ENCODE results near the gene ZDHHC19. TPM values are rescaled to one million over a fixed set of nuclear protein-coding genes. Genes with fewer than 3 reads are reported as not detected.
"Not testable (repeated sequence)": the region's sequence is repeated elsewhere in the genome, so short reads cannot be mapped to it uniquely, and the experiment has no call there.

Gene ZDHHC19
- polyA plus RNA-seq (2012; ENCODE audit: missing spikeins) = not detected

GRCh38 chr3:196210673-196211556 lies at the start of gene ZDHHC19:
Gene ZDHHC19, minus strand, starts transcription at chr3:196211400. Its CDS starts 85 bp downstream, at chr3:196211315.
- no peak for TF ChIP-seq POLR2AphosphoS5 (IDR thresholded peaks at IDR 0.05; ENCODE audit: low read depth, low read length)
- no peak for TF ChIP-seq TAF1 (IDR thresholded peaks at IDR 0.05; ENCODE audit: borderline replicate concordance, low read depth, low read length)
- no peak for TF ChIP-seq POLR2A (IDR thresholded peaks at IDR 0.05; ENCODE audit: low read depth, low read length)
- DNase-seq (ENCODE audit: insufficient read length) (no peak), FAIRE-seq (no peak)

- no peak for FAIRE-seq
- TF ChIP-seq POLR2AphosphoS5 (IDR thresholded peaks at IDR 0.05; ENCODE audit: low read depth, low read length) (no peak), TAF1 (IDR thresholded peaks at IDR 0.05; ENCODE audit: borderline replicate concordance, low read depth, low read length) (no peak), POLR2A (IDR thresholded peaks at IDR 0.05; ENCODE audit: low read depth, low read length) (no peak)
- DNase-seq (ENCODE audit: insufficient read length) = no peak
These were observed 49.6 kb upstream of the ZDHHC19 start for GRCh38 chr3:196260784-196261183.

GRCh38 chr3:196255776-196256175 lies 44.6 kb upstream of the ZDHHC19 start:
- TF ChIP-seq POLR2A (IDR thresholded peaks at IDR 0.05; ENCODE audit: low read depth, low read length) (no peak), POLR2AphosphoS5 (IDR thresholded peaks at IDR 0.05; ENCODE audit: low read depth, low read length) (no peak), TAF1 (IDR thresholded peaks at IDR 0.05; ENCODE audit: borderline replicate concordance, low read depth, low read length) (no peak)
- FAIRE-seq = no peak
- no peak for DNase-seq (ENCODE audit: insufficient read length)

- FAIRE-seq (no peak), DNase-seq (ENCODE audit: insufficient read length) (no peak)
- TF ChIP-seq POLR2AphosphoS5 (IDR thresholded peaks at IDR 0.05; ENCODE audit: low read depth, low read length) (no peak), POLR2A (IDR thresholded peaks at IDR 0.05; ENCODE audit: low read depth, low read length) (no peak), TAF1 (IDR thresholded peaks at IDR 0.05; ENCODE audit: borderline replicate concordance, low read depth, low read length) (no peak)
These were observed 43.4 kb upstream of the ZDHHC19 start for GRCh38 chr3:196254376-196255283.

GRCh38 chr3:196251918-196252317 lies 40.7 kb upstream of the ZDHHC19 start:
- TF ChIP-seq POLR2A (IDR thresholded peaks at IDR 0.05; ENCODE audit: low read depth, low read length) (no peak), POLR2AphosphoS5 (IDR thresholded peaks at IDR 0.05; ENCODE audit: low read depth, low read length) (no peak), TAF1 (IDR thresholded peaks at IDR 0.05; ENCODE audit: borderline replicate concordance, low read depth, low read length) (no peak)
- no peak for DNase-seq (ENCODE audit: insufficient read length)
- no peak for FAIRE-seq

- no peak for TF ChIP-seq POLR2AphosphoS5 (IDR thresholded peaks at IDR 0.05; ENCODE audit: low read depth, low read length)
- no peak for TF ChIP-seq POLR2A (IDR thresholded peaks at IDR 0.05; ENCODE audit: low read depth, low read length)
- no peak for TF ChIP-seq TAF1 (IDR thresholded peaks at IDR 0.05; ENCODE audit: borderline replicate concordance, low read depth, low read length)
- DNase-seq (ENCODE audit: insufficient read length) = no peak
- no peak for FAIRE-seq
These were observed 35.6 kb upstream of the ZDHHC19 start for GRCh38 chr3:196246612-196247308.

- FAIRE-seq; DNase-seq (ENCODE audit: insufficient read length): not testable (repeated sequence)
These were observed 33.0 kb upstream of the ZDHHC19 start for GRCh38 chr3:196244166-196244565.

- FAIRE-seq = no peak
- no peak for TF ChIP-seq POLR2AphosphoS5 (IDR thresholded peaks at IDR 0.05; ENCODE audit: low read depth, low read length)
- no peak for TF ChIP-seq TAF1 (IDR thresholded peaks at IDR 0.05; ENCODE audit: borderline replicate concordance, low read depth, low read length)
- no peak for TF ChIP-seq POLR2A (IDR thresholded peaks at IDR 0.05; ENCODE audit: low read depth, low read length)
These were observed 30.5 kb upstream of the ZDHHC19 start for GRCh38 chr3:196241704-196242103.

GRCh38 chr3:196240424-196240823 lies 29.2 kb upstream of the ZDHHC19 start:
- DNase-seq (ENCODE audit: insufficient read length) = no peak
- FAIRE-seq = no peak
- TF ChIP-seq POLR2AphosphoS5 (IDR thresholded peaks at IDR 0.05; ENCODE audit: low read depth, low read length) = no peak
- no peak for TF ChIP-seq TAF1 (IDR thresholded peaks at IDR 0.05; ENCODE audit: borderline replicate concordance, low read depth, low read length)
- no peak for TF ChIP-seq POLR2A (IDR thresholded peaks at IDR 0.05; ENCODE audit: low read depth, low read length)

More at GRCh38 chr3:196241704-196242103, 30.5 kb upstream of the ZDHHC19 start:
- DNase-seq (ENCODE audit: insufficient read length) = no peak

GRCh38 chr3:196238612-196239560 lies 27.7 kb upstream of the ZDHHC19 start:
- TF ChIP-seq TAF1 (IDR thresholded peaks at IDR 0.05; ENCODE audit: borderline replicate concordance, low read depth, low read length) (no peak), POLR2AphosphoS5 (IDR thresholded peaks at IDR 0.05; ENCODE audit: low read depth, low read length) (no peak), POLR2A (IDR thresholded peaks at IDR 0.05; ENCODE audit: low read depth, low read length) (no peak)
- DNase-seq (ENCODE audit: insufficient read length) = no peak
- FAIRE-seq = no peak

All from GM12892 (cell line).